Activated T-cell treated with anti-CD3 and anti-CD28 coated beads for 4 hours (primary cell): ENCODE results near the gene SMIM20.
"Not testable (repeated sequence)": the region's sequence is repeated elsewhere in the genome, so short reads cannot be mapped to it uniquely, and the experiment has no call there.

Experiments
- DNase-seq: peaks from one replicate; pipeline ENCODE4 v3.0.0-alpha.2; 2020

The SMIM20 gene

GRCh38 chr4:25892796-25893195 is 21.2 kb upstream of the SMIM20 start:
- no peak for DNase-seq

- DNase-seq, result no peak
Observed at GRCh38 chr4:25896776-25897539, 17.1 kb upstream of the SMIM20 start.

- no peak for DNase-seq
Observed at GRCh38 chr4:25900310-25900709, 13.7 kb upstream of the SMIM20 start.

DNA sequence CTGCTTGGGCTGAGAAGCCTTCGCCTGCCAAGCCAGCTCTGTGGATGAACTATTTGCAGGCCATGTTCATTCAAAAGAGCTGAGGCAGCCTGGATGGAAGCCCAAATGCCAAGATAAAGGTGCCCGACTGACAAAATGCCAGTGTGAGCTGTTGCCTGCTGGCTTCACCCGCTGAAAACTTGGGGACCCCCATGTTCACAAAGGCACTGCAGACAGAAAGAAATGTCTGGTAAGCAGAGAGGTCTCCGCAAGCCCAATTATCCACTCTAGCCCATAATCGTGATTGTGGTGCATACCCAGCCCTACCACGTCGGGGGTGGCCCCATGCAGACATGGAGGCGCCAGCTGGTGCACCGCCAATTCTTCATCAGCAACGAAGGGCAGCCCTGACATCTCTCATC is 13.0 kb upstream of the SMIM20 start:
- DNase-seq, result no peak

- DNase-seq, result no peak
Observed at GRCh38 chr4:25903900-25904747, 9.9 kb upstream of the SMIM20 start.

DNA sequence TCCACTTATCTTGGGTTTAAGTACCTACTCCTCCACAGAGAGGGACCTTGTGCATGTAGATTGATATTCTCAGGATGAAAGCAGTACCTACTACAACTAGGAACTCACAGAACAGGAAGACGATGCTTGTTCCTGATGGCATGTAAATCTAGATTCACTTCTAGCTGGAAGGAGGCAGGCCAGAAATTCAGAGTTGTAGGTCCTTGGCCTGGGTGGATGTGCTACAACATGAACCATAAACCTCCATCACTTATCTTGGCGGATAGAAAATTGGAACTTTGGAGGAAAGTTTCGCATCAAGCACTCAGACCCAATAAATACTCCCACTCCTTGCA is 9.3 kb upstream of the SMIM20 start:
- DNase-seq, result no peak

- DNase-seq, result no peak
Observed at GRCh38 chr4:25905371-25905770, 8.6 kb upstream of the SMIM20 start.

GRCh38 chr4:25906113-25906512 is 7.9 kb upstream of the SMIM20 start:
- DNase-seq, result not testable (repeated sequence)

- no peak for DNase-seq
Observed at GRCh38 chr4:25908491-25908901, 5.5 kb upstream of the SMIM20 start.

DNA sequence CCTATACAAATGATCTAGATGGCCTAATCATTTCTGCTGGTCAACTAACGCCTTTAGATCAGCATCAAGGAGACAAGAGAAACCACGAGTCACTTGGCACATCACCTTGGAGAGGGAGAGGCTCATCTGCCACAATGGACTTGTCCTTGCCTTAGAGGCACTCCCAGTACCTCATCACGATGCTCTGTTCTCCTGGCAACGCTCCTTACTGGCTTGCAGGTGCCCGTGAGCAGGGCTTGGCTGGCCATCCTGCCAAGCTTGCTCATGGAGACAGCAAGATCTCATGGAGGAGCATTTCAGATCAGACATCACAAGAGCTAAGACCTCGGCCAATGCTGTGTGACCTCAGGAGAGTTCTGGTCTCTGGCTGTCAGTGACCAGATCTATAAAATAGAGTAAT is 2.7 kb upstream of the SMIM20 start:
- DNase-seq, result no peak

- DNase-seq, result peak; percentile 4
Observed at GRCh38 chr4:25913056-25913850, 767 bp upstream of the SMIM20 start.

DNA sequence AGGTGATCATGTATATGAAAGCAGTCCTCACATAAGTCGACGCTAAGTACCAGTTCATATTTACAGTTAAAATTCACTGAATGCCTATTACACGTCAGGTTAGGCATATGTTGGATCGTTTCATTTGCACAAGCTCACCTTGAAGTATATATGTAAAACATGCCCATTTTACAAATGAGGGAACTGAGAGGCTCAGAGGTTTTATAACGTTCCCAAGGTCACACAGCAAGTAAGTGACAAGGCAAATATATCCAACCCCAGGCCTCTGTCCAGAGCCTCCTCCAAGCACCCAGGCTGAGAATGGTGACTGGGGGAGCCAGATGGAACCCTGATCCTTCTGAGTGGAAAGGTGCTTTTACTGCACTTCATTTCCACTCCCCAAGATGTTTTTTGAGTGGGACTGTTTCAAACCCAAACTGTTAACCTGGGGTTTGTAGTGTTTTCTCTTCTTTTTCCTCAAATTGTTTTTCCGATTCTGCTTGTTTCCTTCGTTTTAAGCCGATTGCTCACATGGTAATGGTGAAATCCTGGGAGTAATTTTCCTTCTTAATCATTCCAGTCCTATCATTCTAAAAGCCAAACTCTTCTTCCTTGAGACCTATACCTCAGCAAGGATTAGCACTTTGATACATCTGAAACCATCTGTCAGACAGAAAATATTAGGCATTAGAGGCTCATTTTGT is 791 bp downstream of the SMIM20 start:
- no peak for DNase-seq

DNA sequence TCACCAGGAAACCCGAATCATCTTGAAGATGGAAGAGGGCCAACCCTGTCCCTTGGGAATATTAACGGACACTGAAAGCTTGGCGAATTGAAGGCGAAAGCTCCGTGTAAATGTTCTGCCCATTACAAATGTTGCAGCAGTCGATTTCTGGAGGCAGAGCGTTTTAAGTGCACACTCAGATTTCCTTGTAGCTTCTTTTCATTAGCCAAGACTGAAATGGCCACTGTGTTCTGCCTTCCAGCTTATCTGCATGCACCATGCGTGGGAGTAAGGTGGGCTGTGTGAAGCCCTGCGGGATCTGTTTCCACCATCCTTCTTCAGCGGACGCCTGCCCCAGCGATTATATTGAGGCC is 1.3 kb downstream of the SMIM20 start:
- DNase-seq, result no peak

- no peak for DNase-seq
Observed at GRCh38 chr4:25916870-25917269, 2.9 kb downstream of the SMIM20 start.

DNA sequence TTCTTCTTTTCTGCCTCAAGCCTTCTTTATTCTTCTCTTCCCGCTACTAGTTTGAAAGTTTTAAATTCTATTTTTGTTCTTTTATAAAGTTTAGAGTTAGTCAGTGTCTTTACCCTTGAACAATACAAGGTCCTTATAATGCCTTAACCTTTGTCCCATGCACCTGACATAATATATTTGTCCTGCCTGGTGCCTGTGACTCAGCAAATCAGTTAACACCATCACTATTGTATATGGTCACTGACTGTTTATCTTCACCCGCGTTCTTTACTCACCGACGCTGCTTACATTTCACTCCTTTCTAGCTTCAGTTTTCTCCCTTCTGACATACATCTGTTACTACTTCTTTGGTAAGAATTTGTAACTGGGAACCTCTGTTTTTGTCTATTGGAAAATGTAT is 5.7 kb downstream of the SMIM20 start:
- DNase-seq, result no peak

GRCh38 chr4:25921922-25922321 is 7.9 kb downstream of the SMIM20 start:
- DNase-seq, result no peak

GRCh38 chr4:25922812-25923369 is 8.9 kb downstream of the SMIM20 start:
- DNase-seq, result no peak

DNA sequence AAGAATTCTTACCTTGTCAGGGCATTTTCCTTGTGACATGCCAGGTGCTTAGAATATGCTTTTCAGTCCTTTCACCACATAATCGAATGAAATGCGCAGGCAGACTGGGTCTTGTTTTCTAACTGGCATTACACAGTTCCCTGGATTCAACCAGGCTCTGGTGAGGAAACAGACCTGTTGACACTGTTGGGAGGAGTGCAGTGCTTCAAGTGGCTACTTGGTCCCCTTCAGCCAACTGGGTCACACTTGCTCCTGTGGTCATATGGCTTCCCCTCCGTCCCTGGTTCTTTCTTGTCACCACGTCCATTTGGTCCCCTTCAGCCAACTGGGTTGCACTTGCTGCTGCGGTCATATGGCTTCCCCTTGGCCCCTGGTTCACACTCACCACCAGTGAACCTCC is 9.7 kb downstream of the SMIM20 start:
- DNase-seq, result no peak

DNA sequence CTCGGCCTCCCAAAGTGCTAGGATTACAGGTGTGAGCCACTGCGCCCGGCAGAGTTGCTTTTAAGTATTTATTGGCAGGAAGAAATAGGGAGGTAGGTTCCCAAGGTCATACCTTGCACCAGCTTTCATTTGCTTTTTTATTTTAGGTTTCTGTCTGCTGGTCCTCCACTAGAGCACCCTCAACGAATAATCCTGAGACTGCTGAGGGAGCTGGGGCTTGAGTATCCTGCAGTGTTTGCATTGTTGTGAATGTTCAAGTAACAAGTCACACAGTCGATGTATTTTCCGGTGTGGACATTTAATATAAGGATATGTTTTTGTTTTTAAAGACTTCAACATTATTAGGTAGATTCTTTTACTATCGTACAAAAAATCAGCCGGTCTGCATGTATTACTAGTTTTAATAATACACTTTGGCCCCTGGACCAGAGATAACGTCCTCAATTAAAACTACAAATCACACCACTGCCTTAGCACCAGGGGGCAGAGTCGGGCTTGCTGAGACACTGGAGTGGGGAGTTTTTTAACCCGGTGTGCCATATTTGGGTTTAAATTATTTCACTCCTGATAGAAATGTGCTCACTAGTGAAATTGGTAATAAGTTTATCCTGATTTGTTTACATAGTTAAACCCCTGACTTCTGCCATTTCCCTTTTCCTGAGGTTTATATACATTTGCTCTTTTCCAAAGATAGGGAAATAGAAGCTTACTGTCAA is 11.6 kb downstream of the SMIM20 start:
- no peak for DNase-seq

- no peak for DNase-seq
Observed at GRCh38 chr4:25926462-25926861, 12.4 kb downstream of the SMIM20 start.

- no peak for DNase-seq
Observed at GRCh38 chr4:25927361-25928195, 13.6 kb downstream of the SMIM20 start.
